Endothelial cell of umbilical vein (primary cell): ENCODE results near the gene MPST.

Experiments
- CTCF ChIP-seq, 2 donors: IDR thresholded peaks; 1 replicate in 1 of 2; 2 replicates in 1 of 2; pipeline ENCODE4 v1.5.1; 2011; ENCODE audit warnings: low read length in 2 of 2, mild to moderate bottlenecking in 2 of 2, moderate library complexity in 2 of 2, control low read depth in 1 of 2, inconsistent platforms in 1 of 2, low read depth in 1 of 2; ENCODE audit not compliant: insufficient read depth in 1 of 2; ENCODE audit errors: extremely low read depth in 1 of 2
- EZH2 ChIP-seq: IDR thresholded peaks from 2 replicates; pipeline ENCODE4 v1.6.1; 2012; ENCODE audit warnings: borderline replicate concordance, low read depth, mild to moderate bottlenecking, moderate library complexity, low read length, inconsistent platforms; ENCODE audit not compliant: severe bottlenecking
- POLR2A ChIP-seq: IDR thresholded peaks from 2 replicates; pipeline ENCODE4 v1.6.1; 2012; ENCODE audit warnings: low read depth, mild to moderate bottlenecking, control low read depth, low read length
- POLR2AphosphoS5 ChIP-seq: IDR thresholded peaks from 2 replicates; pipeline ENCODE4 v1.6.1; 2012; ENCODE audit warnings: low read depth, mild to moderate bottlenecking, control low read depth, low read length, moderate library complexity; ENCODE audit not compliant: insufficient read depth

- no peak for TF ChIP-seq CTCF (IDR thresholded peaks at IDR 0.05; ENCODE audit: extremely low read depth in 1 of 2, insufficient read depth in 1 of 2, low read depth in 1 of 2, low read length in 2 of 2)
- TF ChIP-seq EZH2: no peak
- TF ChIP-seq POLR2A: no peak
- no peak for TF ChIP-seq POLR2AphosphoS5
Measured at GRCh38 chr22:36998620-36999351, 20.8 kb upstream of the MPST start.
